Activated CD4-positive, alpha-beta T cell treated with anti-CD3 and anti-CD28 coated beads, Interleukin-2, amount 50 U/mL, for 16 hours (primary cell): Measurements from ENCODE around the gene MAPK8.

Experiments
- DNase-seq: peaks from one replicate; pipeline ENCODE4 v3.0.0-alpha.2; 2020

Gene MAPK8

GRCh38 chr10:48423884-48424283 lies 117.4 kb downstream of the MAPK8 start:
- DNase-seq: no peak

GRCh38 chr10:48428896-48429295 lies 122.4 kb downstream of the MAPK8 start:
- no peak for DNase-seq

- no peak for DNase-seq
Observed at GRCh38 chr10:48429309-48429708, 122.8 kb downstream of the MAPK8 start.

- no peak for DNase-seq
Observed at GRCh38 chr10:48430402-48430993, 124.0 kb downstream of the MAPK8 start.

- DNase-seq: no peak
Observed at GRCh38 chr10:48431871-48432270, 125.4 kb downstream of the MAPK8 start.

- DNase-seq: no peak
Observed at GRCh38 chr10:48437546-48437945, 131.1 kb downstream of the MAPK8 start.

GRCh38 chr10:48439031-48439430 lies 132.6 kb downstream of the MAPK8 start:
- DNase-seq: no peak

- DNase-seq: no peak
Observed at GRCh38 chr10:48439581-48440041, 133.1 kb downstream of the MAPK8 start.

- DNase-seq: no peak
Observed at GRCh38 chr10:48440771-48441170, 134.3 kb downstream of the MAPK8 start.

GRCh38 chr10:48442090-48442808 lies 135.8 kb downstream of the MAPK8 start:
- no peak for DNase-seq

- no peak for DNase-seq
Observed at GRCh38 chr10:48442809-48443177, 136.3 kb downstream of the MAPK8 start.

GRCh38 chr10:48444266-48444665 lies 137.8 kb downstream of the MAPK8 start:
- no peak for DNase-seq

GRCh38 chr10:48444861-48445841 lies 138.7 kb downstream of the MAPK8 start:
- DNase-seq: no peak

- no peak for DNase-seq
Observed at GRCh38 chr10:48445932-48446331, 139.5 kb downstream of the MAPK8 start.

- DNase-seq: no peak
Observed at GRCh38 chr10:48446785-48447184, 140.3 kb downstream of the MAPK8 start.

GRCh38 chr10:48447356-48448215 lies 141.1 kb downstream of the MAPK8 start:
- DNase-seq: no peak

GRCh38 chr10:48448796-48449195 lies 142.3 kb downstream of the MAPK8 start:
- DNase-seq: no peak

GRCh38 chr10:48449501-48450232 lies 143.2 kb downstream of the MAPK8 start:
- DNase-seq: no peak

- DNase-seq: no peak
Observed at GRCh38 chr10:48450233-48450740, 143.8 kb downstream of the MAPK8 start.

- DNase-seq: no peak
Observed at GRCh38 chr10:48450741-48451466, 144.4 kb downstream of the MAPK8 start.
